ENCODE data around the gene ZNF536.

The ZNF536 gene

DNA sequence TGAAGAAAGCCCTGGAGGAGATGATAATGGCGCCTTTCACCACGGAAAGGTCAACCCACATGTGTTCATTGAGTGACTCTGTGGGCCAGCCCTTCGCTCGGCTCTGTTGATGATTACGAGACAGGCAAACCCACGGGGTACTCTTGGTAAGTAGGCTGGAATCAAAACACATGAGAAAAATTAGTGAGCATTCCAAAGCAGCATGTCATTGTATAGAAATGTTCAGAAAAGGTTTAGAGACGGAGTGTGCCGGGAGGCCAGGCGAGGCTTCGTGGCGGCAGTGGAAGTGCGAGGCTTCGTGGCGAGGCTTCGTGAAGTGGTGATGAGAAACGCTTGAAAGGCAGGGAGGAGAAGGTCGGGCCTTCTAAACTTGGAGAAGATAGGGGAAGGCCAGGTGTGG lies 144.3 kb downstream of the ZNF536 start:
- TF ChIP-seq, protein P1, sequence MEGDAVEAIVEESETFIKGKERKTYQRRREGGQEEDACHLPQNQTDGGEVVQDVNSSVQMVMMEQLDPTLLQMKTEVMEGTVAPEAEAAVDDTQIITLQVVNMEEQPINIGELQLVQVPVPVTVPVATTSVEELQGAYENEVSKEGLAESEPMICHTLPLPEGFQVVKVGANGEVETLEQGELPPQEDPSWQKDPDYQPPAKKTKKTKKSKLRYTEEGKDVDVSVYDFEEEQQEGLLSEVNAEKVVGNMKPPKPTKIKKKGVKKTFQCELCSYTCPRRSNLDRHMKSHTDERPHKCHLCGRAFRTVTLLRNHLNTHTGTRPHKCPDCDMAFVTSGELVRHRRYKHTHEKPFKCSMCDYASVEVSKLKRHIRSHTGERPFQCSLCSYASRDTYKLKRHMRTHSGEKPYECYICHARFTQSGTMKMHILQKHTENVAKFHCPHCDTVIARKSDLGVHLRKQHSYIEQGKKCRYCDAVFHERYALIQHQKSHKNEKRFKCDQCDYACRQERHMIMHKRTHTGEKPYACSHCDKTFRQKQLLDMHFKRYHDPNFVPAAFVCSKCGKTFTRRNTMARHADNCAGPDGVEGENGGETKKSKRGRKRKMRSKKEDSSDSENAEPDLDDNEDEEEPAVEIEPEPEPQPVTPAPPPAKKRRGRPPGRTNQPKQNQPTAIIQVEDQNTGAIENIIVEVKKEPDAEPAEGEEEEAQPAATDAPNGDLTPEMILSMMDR (IDR thresholded peaks at IDR 0.05; ENCODE audit: control insufficient read depth, insufficient read depth, low read depth, low read length, missing control alignments), result no peak
- DNase-seq (ENCODE audit: low read depth), result no peak

DNA sequence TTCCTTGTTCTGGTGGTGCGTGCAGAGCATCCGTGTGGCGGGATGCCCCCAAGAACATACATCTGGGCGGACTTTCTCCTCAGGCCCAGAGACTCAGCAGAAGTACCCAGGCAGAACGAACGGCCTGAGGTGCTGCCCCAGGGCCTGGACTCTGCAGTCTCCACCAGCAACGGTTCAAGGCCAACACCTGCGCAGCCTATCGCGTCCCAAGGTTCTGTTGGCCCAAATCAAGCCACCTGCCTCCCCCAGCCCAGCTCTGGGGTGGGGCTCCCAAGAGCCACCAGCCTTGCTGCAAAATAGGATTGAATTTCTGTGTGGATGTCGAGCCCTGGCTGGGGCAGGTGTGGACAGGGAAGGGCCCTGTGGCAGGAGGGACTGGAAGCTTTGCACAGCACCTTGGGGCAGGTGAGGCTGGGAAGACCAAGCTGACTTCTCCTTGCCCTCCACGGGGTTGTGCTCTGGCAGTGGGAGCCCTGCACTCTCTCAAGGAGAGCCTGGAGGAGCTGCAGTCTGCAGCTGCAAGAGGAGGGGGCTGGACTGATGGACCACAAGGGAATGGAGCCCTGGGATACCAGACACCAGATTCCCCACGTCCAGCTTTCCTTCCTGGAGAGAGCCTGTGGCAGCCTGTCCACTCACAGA lies 146.9 kb downstream of the ZNF536 start:
- H3K4me3 ChIP-seq (ENCODE audit: control insufficient read depth, low read depth, low read length), result no peak overlapping the region
- no peak for DNase-seq (ENCODE audit: low read depth)
- TF ChIP-seq, protein P1 (IDR thresholded peaks at IDR 0.05; ENCODE audit: control insufficient read depth, insufficient read depth, low read depth, low read length, missing control alignments), result no peak

More for the DNA sequence above, 144.3 kb downstream of the ZNF536 start:
- no peak overlapping the region for H3K4me3 ChIP-seq (ENCODE audit: control insufficient read depth, low read depth, low read length)

DNA sequence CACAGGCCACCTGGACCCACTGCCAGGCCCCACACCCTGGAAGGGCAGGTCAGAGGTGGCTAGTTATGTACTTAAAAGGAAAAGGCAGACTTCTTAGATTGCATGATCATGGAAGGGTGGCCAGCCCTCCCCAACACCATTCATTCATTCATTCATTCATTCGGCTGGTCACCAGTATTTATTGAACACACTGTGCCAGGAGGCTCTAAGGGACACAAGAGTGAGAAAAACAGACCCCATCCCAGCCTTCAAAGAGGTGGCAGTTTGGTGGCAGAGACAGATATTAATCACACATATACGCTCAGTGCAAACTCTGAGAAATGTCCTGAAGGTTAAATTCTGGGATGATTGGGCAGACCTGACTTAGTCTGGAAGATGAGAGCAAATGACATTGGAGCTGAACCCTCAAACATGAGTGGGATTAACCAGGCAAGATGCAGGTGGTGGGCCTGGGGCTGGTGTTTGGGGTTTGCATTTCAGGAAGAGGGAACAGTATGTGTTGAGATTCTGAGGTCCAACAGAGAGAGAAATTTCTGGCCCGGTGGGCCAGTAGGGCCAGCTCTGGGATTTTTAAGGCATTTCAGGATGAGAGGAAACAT lies 147.5 kb downstream of the ZNF536 start:
- DNase-seq (ENCODE audit: low read depth), result no peak
- TF ChIP-seq, protein P1 (IDR thresholded peaks at IDR 0.05; ENCODE audit: control insufficient read depth, insufficient read depth, low read depth, low read length, missing control alignments), result no peak
- no peak overlapping the region for H3K4me3 ChIP-seq (ENCODE audit: control insufficient read depth, low read depth, low read length)

DNA sequence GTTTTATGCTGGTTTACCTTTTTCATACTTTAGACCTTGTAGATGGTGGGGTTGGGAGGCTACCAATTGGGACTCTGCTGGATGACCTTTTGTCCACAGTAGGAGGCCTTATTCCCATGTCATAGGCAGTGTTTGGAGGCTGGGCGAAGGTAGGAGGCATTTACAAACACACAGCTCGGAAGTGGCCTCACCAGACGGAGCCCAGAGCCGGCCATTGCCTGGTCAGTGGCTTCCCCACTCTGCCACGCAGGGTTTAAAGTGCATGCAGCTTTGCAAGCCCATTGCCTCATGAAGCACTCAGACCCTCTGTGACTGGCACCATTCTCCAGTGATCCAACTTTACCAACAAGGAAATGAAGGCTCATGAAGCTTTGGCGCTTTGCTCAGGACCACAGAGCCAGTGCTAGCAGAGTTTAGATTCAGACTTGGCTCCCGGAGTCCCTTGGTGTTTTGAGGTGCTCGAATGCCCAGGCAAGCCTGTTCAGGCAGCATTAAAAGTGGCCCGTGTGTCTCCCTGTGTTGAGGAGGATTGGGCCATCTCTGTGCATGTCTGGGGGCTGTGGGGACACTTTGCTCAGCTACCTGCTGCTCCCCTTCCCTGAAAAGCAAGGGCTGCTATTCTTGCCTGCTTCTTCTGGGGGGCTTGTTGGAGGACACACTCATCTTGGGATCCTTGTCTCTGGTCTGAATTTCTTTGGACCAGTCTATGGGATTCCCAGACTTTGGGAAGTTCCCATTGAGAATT lies 148.7 kb downstream of the ZNF536 start:
- DNase-seq (ENCODE audit: low read depth), result no peak
- TF ChIP-seq, protein P1 (IDR thresholded peaks at IDR 0.05; ENCODE audit: control insufficient read depth, insufficient read depth, low read depth, low read length, missing control alignments), result no peak

DNA sequence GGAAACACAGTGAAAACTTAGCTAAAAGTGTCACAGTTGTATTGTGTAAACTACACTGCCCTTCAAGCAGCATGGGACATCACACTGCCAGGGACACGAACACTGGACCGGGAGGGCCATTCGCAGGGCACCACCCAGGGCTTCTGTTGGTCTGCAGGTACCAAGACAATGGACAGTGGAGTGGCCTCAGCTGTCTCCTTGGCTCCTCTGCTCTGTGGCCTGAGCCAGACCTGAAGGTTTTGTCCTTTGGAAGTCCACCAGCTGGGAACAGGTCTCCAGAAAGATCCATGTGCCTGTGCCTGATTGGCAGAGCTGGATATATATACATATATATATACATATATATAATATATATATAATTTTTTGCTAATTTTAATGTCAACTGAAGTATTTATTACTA lies 149.8 kb downstream of the ZNF536 start:
- DNase-seq (ENCODE audit: low read depth), result no peak

More for the DNA sequence above, 148.7 kb downstream of the ZNF536 start:
- no peak overlapping the region for H3K4me3 ChIP-seq (ENCODE audit: control insufficient read depth, low read depth, low read length)

DNA sequence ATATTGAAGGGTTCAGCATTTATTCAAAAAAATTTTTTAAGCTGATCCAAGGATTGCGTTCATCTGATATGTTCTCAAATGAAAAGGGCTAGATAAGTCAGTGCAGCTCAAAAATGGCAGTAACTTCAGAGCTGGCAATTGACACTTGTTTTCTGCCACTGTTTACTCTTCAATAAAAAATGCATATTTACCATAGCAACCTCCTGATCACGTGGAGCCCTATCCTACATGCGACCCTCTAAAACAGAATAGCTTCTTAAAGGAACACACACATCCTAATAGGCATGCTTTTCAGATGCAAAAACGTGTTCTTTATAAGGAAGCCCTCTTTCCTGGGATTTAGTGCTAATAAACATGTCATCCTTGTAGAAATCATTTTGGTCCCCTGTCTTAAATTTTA lies 150.2 kb downstream of the ZNF536 start:
- TF ChIP-seq, protein P1 (IDR thresholded peaks at IDR 0.05; ENCODE audit: control insufficient read depth, insufficient read depth, low read depth, low read length, missing control alignments), result no peak
- H3K4me3 ChIP-seq (ENCODE audit: control insufficient read depth, low read depth, low read length), result no peak overlapping the region

More for the DNA sequence above, 149.8 kb downstream of the ZNF536 start:
- TF ChIP-seq, protein P1 (IDR thresholded peaks at IDR 0.05; ENCODE audit: control insufficient read depth, insufficient read depth, low read depth, low read length, missing control alignments), result no peak
- no peak overlapping the region for H3K4me3 ChIP-seq (ENCODE audit: control insufficient read depth, low read depth, low read length)

More for the DNA sequence above, 150.2 kb downstream of the ZNF536 start:
- no peak for DNase-seq (ENCODE audit: low read depth)
